GM12872 (cell line): ENCODE data around the gene COQ6.

Experiments
- TF ChIP-seq, protein P1 (sequence below): IDR thresholded peaks from 3 replicates; pipeline ENCODE4 v1.5.1; 2011; ENCODE audit warnings: low read depth, mild to moderate bottlenecking, low read length, moderate library complexity; ENCODE audit not compliant: insufficient read depth

COQ6 gene

GRCh38 chr14:73955674-73956073, 5.6 kb downstream of the COQ6 start:
- TF ChIP-seq, protein P1, sequence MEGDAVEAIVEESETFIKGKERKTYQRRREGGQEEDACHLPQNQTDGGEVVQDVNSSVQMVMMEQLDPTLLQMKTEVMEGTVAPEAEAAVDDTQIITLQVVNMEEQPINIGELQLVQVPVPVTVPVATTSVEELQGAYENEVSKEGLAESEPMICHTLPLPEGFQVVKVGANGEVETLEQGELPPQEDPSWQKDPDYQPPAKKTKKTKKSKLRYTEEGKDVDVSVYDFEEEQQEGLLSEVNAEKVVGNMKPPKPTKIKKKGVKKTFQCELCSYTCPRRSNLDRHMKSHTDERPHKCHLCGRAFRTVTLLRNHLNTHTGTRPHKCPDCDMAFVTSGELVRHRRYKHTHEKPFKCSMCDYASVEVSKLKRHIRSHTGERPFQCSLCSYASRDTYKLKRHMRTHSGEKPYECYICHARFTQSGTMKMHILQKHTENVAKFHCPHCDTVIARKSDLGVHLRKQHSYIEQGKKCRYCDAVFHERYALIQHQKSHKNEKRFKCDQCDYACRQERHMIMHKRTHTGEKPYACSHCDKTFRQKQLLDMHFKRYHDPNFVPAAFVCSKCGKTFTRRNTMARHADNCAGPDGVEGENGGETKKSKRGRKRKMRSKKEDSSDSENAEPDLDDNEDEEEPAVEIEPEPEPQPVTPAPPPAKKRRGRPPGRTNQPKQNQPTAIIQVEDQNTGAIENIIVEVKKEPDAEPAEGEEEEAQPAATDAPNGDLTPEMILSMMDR = no peak

- TF ChIP-seq, protein P1 = no peak
Measured at GRCh38 chr14:73958591-73958990, 8.5 kb downstream of the COQ6 start.

- TF ChIP-seq, protein P1 = no peak
Measured at GRCh38 chr14:73961192-73961591, 11.1 kb downstream of the COQ6 start.

GRCh38 chr14:73965216-73965615, 15.1 kb downstream of the COQ6 start:
- TF ChIP-seq, protein P1 = no peak

GRCh38 chr14:73968885-73969284, 18.8 kb downstream of the COQ6 start:
- TF ChIP-seq, protein P1 = no peak

GRCh38 chr14:73973497-73973896, 23.4 kb downstream of the COQ6 start:
- TF ChIP-seq, protein P1 = no peak

DNA sequence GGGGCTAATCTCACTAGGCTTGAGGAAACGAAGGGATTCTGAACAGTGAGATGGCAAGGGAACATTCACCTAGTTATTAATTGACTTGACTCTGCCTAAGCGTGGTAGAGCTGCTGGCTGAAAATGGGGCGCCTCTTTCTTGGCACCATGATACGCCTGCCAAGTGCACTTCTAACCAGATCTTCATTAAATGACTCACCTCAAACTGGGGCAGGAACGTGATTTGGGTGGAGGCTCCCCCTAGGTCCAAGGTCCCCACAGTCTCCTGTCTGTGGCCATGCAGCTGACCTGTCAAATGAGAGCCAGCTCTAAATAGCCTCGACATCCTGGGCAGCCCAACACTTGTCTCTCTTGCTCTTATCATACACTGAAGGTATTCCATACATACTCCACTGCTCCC, 26.0 kb downstream of the COQ6 start:
- TF ChIP-seq, protein P1 = no peak

GRCh38 chr14:73977896-73978295, 27.8 kb downstream of the COQ6 start:
- TF ChIP-seq, protein P1 = no peak
